BJ (cell line): ENCODE data around the gene MYO18A. TPM values are rescaled to one million over a fixed set of nuclear protein-coding genes. Genes with fewer than 3 reads are reported as not detected.
"Not testable (repeated sequence)": the region's sequence is repeated elsewhere in the genome, so short reads cannot be mapped to it uniquely, and the experiment has no call there.

Experiments used
- CTCF ChIA-PET: fragments of 350-600 bp; formaldehyde crosslinking; extraction: SDS; loops from one replicate; lab custom pipeline; 2021; ENCODE audit warnings: antibody characterized with exemption, inconsistent platforms; lab: Yijun Ruan, JAX
- POLR2A ChIA-PET: fragments of 300-600 bp; sonication (Branson Sonifier 250); formaldehyde crosslinking; extraction: SDS; loops from one replicate; lab custom pipeline; 2021; ENCODE audit warnings: antibody characterized with exemption; lab: Charles Lee
- DNase-seq: peaks from one replicate; pipeline ENCODE4 v3.0.0-alpha.2; 2011; ENCODE audit warnings: low read depth
- H3K27me3 ChIP-seq: 2 replicates; pipeline ENCODE4 v1.6.0; 2011; ENCODE audit warnings: low read length; ENCODE audit not compliant: control insufficient read depth, insufficient read depth
- H3K36me3 ChIP-seq: 2 replicates; pipeline ENCODE4 v1.5.1; 2011; ENCODE audit warnings: low read length; ENCODE audit not compliant: control insufficient read depth, insufficient read depth
- H3K4me3 ChIP-seq: 2 replicates; pipeline ENCODE4 v1.5.1; 2011; ENCODE audit warnings: low read depth, mild to moderate bottlenecking, control low read depth, low read length
- polyA plus RNA-seq: library from polyadenylated mRNA; depleted of rRNA; stranded (reverse); fragments of >200 nt; gene quantifications from 2 replicates; pipeline ENCODE4 v1.2.3, GENCODE V29; 2011
- TF ChIP-seq, protein P1 (sequence below): IDR thresholded peaks from 2 replicates; pipeline ENCODE4 v1.5.1; 2011; ENCODE audit warnings: low read depth, mild to moderate bottlenecking, control low read depth, inconsistent platforms, low read length, moderate library complexity; ENCODE audit not compliant: insufficient read depth

Gene MYO18A
- polyA plus RNA-seq, 1 experiment = 12.0 TPM

DNA sequence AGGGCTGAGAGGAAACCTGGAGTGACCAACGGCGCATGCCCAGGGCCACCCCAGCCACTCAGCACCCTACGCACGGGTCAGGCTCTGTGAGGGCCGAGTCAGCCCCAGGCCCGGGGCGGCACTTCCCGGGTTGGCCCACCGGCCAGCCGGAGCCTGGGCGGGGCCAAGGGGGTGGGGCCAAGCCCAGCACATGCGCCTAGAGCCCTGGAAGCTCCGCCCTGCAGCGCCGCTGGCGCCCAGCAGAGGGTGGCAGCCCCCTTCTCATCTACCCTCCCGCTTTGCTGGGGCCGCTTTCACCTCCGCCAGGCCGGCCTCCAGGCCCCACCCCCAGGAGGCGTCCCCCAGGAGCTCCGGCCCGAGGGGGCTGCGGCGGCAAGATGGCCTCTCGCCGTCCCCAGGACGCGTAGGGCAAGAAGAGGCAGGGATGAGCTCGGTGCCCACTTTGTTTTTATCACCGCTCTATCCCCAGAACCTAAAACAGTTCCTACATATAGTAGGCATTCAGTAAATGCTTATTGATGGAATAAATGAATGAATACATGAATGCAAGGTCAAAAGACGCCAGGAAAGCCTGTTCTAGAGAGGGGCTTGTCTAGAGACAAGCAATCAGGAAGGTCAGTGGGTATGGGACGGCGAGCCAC is 31.3 kb downstream of the MYO18A start:
- Histone ChIP-seq H3K4me3 (peak overlapping the region; percentile 36), H3K27me3 (no peaks in the 10 kb centered on the region), H3K36me3 (no peaks in the 10 kb centered on the region)
- ChIA-PET POLR2A (interaction anchor here (0.6 to 1.1 kb wide), 6 partner anchors 90 to 533 kb away, joined by 3 to 9 read pairs (median 3); partner anchors contain the start of gene NUFIP2), CTCF (interaction anchor here (0.6 to 13.6 kb wide), 42 partner anchors 10 to 221 kb away, joined by 3 to 315 read pairs (median 5); partner anchors contain the start of genes CRYBA1, MYO18A and NUFIP2)
- no peak for DNase-seq
- TF ChIP-seq, protein P1, sequence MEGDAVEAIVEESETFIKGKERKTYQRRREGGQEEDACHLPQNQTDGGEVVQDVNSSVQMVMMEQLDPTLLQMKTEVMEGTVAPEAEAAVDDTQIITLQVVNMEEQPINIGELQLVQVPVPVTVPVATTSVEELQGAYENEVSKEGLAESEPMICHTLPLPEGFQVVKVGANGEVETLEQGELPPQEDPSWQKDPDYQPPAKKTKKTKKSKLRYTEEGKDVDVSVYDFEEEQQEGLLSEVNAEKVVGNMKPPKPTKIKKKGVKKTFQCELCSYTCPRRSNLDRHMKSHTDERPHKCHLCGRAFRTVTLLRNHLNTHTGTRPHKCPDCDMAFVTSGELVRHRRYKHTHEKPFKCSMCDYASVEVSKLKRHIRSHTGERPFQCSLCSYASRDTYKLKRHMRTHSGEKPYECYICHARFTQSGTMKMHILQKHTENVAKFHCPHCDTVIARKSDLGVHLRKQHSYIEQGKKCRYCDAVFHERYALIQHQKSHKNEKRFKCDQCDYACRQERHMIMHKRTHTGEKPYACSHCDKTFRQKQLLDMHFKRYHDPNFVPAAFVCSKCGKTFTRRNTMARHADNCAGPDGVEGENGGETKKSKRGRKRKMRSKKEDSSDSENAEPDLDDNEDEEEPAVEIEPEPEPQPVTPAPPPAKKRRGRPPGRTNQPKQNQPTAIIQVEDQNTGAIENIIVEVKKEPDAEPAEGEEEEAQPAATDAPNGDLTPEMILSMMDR = peak; percentile 89

DNA sequence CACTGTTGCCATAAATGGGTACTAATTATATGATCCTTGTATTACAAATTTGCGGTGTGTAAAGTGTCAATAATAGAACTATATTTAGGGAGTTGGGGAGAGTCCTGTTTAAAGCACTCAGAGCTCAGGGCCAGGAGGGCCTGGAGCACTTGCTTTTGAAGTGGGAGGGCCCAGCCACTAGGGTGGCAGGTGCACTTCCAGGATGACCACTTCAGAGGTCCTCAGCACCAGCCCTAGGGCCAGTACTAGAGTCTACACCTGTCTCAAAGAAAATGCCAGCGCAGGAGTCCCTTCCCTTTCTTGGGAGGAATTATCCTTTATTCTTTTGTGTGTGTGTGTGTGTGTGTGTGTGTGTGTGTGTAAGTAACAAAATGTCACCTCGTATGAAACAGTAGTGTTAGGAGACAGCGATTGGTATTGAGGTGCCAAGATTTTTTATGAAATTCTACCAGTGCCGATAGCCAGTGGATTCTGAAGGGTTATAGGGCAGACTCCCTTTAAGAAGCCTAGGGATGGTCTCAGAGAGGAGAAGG is 31.9 kb downstream of the MYO18A start:
- CTCF ChIA-PET = interaction anchor here (0.6 to 13.6 kb wide), 39 partner anchors 10 to 222 kb away, joined by 3 to 315 read pairs (median 5); partner anchors contain the start of genes CRYBA1, MYO18A and NUFIP2
- H3K27me3 ChIP-seq = no peaks in the 10 kb centered on the region
- peak overlapping the region; percentile 36 for H3K4me3 ChIP-seq
- POLR2A ChIA-PET = interaction anchor here (0.7 to 1.1 kb wide), 4 partner anchors 7 to 146 kb away, joined by 3 to 10 read pairs (median 6); no protein-coding TSS in a partner anchor
- no peak for DNase-seq
- no peaks in the 10 kb centered on the region for H3K36me3 ChIP-seq
- TF ChIP-seq, protein P1 = no peak

DNA sequence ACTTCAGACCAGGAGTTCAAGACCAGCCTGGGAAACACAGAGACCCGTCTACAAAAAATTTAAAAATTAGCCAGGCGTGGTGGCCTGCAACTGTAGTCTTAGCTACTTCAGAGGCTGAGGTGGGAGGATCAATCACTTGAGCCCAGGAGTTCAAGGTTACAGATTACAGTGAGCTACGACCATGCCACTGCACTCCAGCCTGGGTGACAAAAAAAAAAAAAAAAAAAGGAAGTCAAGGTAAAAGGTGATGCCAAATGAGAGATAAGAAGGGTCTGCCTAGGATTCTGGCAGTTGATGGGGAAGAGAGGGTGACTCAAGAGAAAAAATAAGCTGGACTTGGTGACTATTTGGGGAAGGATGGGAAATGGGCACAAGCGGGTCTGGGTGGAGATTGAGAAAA is 32.5 kb downstream of the MYO18A start:
- ChIA-PET CTCF (interaction anchor here (1.6 to 13.6 kb wide), 16 partner anchors 9 to 221 kb away, joined by 3 to 315 read pairs (median 10); partner anchors contain the start of genes MYO18A and NUFIP2), POLR2A (interaction anchor here (0.6 to 0.7 kb wide), 2 partner anchors 8 to 145 kb away, joined by 4 to 10 read pairs; no protein-coding TSS in a partner anchor)
- TF ChIP-seq, protein P1 = no peak
- H3K27me3 ChIP-seq = no peaks in the 10 kb centered on the region
- no peak for DNase-seq
- no peaks in the 10 kb centered on the region for H3K36me3 ChIP-seq
- H3K4me3 ChIP-seq = no peak overlapping the region

DNA sequence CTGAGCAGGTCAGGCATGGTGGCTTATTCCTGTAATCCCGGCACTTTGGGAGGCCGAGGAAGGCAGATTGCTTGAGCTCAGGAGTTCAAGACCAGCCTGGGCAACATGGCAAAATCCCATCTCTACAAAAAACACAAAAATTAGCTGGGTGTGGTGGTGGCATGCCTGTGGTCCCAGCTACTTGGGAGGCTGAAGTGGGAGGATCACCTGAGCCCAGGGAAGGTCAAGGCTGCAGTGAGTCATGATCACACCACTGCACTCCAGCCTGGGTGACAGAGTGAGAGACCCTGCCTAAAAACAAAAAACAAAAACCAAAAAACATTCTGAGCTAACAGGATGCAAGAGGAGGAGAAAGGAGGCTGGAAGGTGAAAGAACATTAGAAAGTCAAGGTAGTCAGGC is 33.0 kb downstream of the MYO18A start:
- POLR2A ChIA-PET = interaction anchor here (0.6 kb wide), 1 partner anchor 145 kb away, joined by 4 read pairs; no protein-coding TSS in a partner anchor
- not testable (repeated sequence) for H3K27me3 ChIP-seq

DNA sequence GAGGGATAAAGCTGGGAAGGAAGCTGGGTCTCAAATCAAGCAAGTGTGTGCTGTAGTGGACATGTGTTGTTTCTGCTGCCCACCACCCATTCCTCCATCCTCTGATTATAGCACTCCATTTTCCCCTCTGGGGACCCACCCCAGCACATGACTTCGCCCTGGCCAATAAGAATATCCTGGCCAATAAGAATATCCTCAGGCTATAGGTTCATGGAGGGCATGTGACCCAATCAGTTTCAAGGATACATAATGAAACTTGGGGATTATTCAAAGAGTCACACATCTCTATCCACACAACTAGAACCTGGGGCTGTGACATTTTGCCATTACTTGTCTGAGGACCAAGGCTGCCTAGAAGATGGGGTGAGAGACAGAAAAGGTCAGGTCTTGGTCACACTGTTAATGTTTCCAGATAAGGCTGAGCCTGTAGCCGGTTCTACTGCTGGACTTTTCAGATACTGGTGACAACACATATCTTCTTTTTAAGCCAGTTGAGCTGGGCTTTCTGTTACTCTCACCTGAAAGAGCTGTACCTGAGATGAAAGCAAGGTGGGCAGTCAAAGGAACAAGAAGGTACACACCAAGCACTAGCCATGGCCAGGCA is 33.7 kb downstream of the MYO18A start:
- H3K4me3 ChIP-seq = no peak overlapping the region
- H3K36me3 ChIP-seq = no peaks in the 10 kb centered on the region
- H3K27me3 ChIP-seq = no peaks in the 10 kb centered on the region
- TF ChIP-seq, protein P1 = no peak
- ChIA-PET CTCF (interaction anchor here (1.0 to 13.6 kb wide), 20 partner anchors 8 to 230 kb away, joined by 3 to 315 read pairs (median 8); partner anchors contain the start of genes MYO18A and NUFIP2), POLR2A (no interaction called here)
- DNase-seq = no peak

More for the DNA sequence above, 33.0 kb downstream of the MYO18A start:
- not testable (repeated sequence) for H3K36me3 ChIP-seq, DNase-seq, H3K4me3 ChIP-seq
- CTCF ChIA-PET = interaction anchor here (1.0 to 13.6 kb wide), 13 partner anchors 9 to 148 kb away, joined by 3 to 315 read pairs (median 17); partner anchors contain the start of gene MYO18A
